ENCODE results near the gene CDKN1C.

The CDKN1C gene

GRCh38 chr11:2931771-2932738, 46.5 kb upstream of the CDKN1C start:
- DNase-seq, result peak in 1 of 2 donors; percentile 66
- intact Hi-C loops (cut with DNase I; ENCODE audit: low total_unique reads), result no loop called here
- Histone ChIP-seq H3K9me3 (peaks cover 0 to 1% (median 0%) of the 10 kb centered on the region in 3 donors), H3K27me3 (peaks cover 0 to 11% of the 10 kb centered on the region in 2 donors), H3K36me3 (no peaks in the 10 kb centered on the region), H3K4me1 (peaks cover 0 to 51% (median 32%) of the 10 kb centered on the region in 4 donors), H3K4me3 (no peak overlapping the region), H3K27ac (peak overlapping the region; percentile 39 to 54)
- no peak for TF ChIP-seq CTCF (IDR thresholded peaks at IDR 0.05)

- H3K36me3 ChIP-seq, result no peaks in the 10 kb centered on the region
- no peak overlapping the region for H3K4me3 ChIP-seq
- peaks cover 0 to 51% (median 32%) of the 10 kb centered on the region in 4 donors for H3K4me1 ChIP-seq
- intact Hi-C loops (cut with DNase I; ENCODE audit: low total_unique reads), result no loop called here
- no peaks in the 10 kb centered on the region for H3K9me3 ChIP-seq
- DNase-seq, result no peak
- peaks cover 0 to 17% of the 10 kb centered on the region in 2 donors for H3K27me3 ChIP-seq
- no peak for TF ChIP-seq CTCF (IDR thresholded peaks at IDR 0.05)
- no peak overlapping the region for H3K27ac ChIP-seq
These were observed 45.8 kb upstream of the CDKN1C start for GRCh38 chr11:2931420-2931746.

- Histone ChIP-seq H3K36me3 (no peaks in the 10 kb centered on the region), H3K4me1 (peaks cover 0 to 51% (median 32%) of the 10 kb centered on the region in 4 donors), H3K4me3 (peak overlapping the region; percentile 53 to 75), H3K27ac (peak overlapping the region; percentile 51 to 67), H3K27me3 (peaks cover 0 to 17% of the 10 kb centered on the region in 2 donors), H3K9me3 (no peaks in the 10 kb centered on the region)
- peak in 1 of 2 experiments; percentile 45 for TF ChIP-seq CTCF (IDR thresholded peaks at IDR 0.05)
- DNase-seq, result peak; percentile 57 to 78
- intact Hi-C loops (cut with DNase I; ENCODE audit: low total_unique reads), result no loop called here
These were observed 45.3 kb upstream of the CDKN1C start for GRCh38 chr11:2930704-2931419.

GRCh38 chr11:2929950-2930703, 44.6 kb upstream of the CDKN1C start:
- H3K36me3 ChIP-seq, result no peaks in the 10 kb centered on the region
- TF ChIP-seq CTCF (IDR thresholded peaks at IDR 0.05), result peak; percentile 15 to 30
- no peaks in the 10 kb centered on the region for H3K9me3 ChIP-seq
- H3K27me3 ChIP-seq, result peaks cover 0 to 19% of the 10 kb centered on the region in 2 donors
- H3K4me3 ChIP-seq, result peak overlapping the region; percentile 53 to 75
- peak overlapping the region; percentile 51 to 67 for H3K27ac ChIP-seq
- intact Hi-C loops (cut with DNase I; ENCODE audit: low total_unique reads), result no loop called here
- H3K4me1 ChIP-seq, result peaks cover 0 to 51% (median 32%) of the 10 kb centered on the region in 4 donors
- peak; percentile 21 to 70 for DNase-seq

GRCh38 chr11:2929531-2929949, 44.0 kb upstream of the CDKN1C start:
- Histone ChIP-seq H3K4me1 (peaks cover 0 to 51% (median 32%) of the 10 kb centered on the region in 4 donors), H3K27ac (peak overlapping the region; percentile 51 to 67), H3K36me3 (no peaks in the 10 kb centered on the region), H3K27me3 (peaks cover 0 to 19% of the 10 kb centered on the region in 2 donors), H3K4me3 (peak overlapping the region; percentile 53 to 75), H3K9me3 (no peaks in the 10 kb centered on the region)
- intact Hi-C loops (cut with DNase I; ENCODE audit: low total_unique reads), result no loop called here
- TF ChIP-seq CTCF (IDR thresholded peaks at IDR 0.05), result no peak
- DNase-seq, result peak; percentile 55 to 82

Data from tibial artery (tissue), 4 donors.